Hepatocyte (in vitro differentiated cells): Measurements from ENCODE around the gene LIPC. TPM values are rescaled to one million over a fixed set of nuclear protein-coding genes. Genes with fewer than 3 reads are reported as not detected.

Experiments used
- DNase-seq: peaks from one replicate; pipeline ENCODE4 v3.0.0-alpha.2; 2016; ENCODE audit warnings: low spot score
- H2AFZ ChIP-seq: fragments of 200-600 bp; sonication (generic); 2 replicates; pipeline ENCODE4 v1.6.0; 2016; ENCODE audit warnings: antibody characterized with exemption, mild to moderate bottlenecking
- H3K27ac ChIP-seq: fragments of 200-600 bp; sonication (generic); 2 replicates; pipeline ENCODE4 v1.5.1; 2016; ENCODE audit warnings: mild to moderate bottlenecking
- H3K27me3 ChIP-seq: fragments of 200-600 bp; sonication (generic); 2 replicates; pipeline ENCODE4 v1.6.1; 2016
- H3K36me3 ChIP-seq: fragments of 200-600 bp; sonication (generic); replicated peaks from 2 replicates; pipeline ENCODE4 v1.5.1; 2016; ENCODE audit warnings: low read depth; ENCODE audit not compliant: insufficient read depth
- H3K4me1 ChIP-seq: fragments of 200-600 bp; sonication (generic); 2 replicates; pipeline ENCODE4 v1.5.1; 2016; ENCODE audit warnings: mild to moderate bottlenecking, moderate library complexity; ENCODE audit not compliant: insufficient read depth
- H3K4me2 ChIP-seq: fragments of 200-600 bp; sonication (generic); 2 replicates; pipeline ENCODE4 v1.6.0; 2016
- H3K4me3 ChIP-seq: fragments of 200-600 bp; sonication (generic); 2 replicates; pipeline ENCODE4 v1.5.1; 2016; ENCODE audit warnings: mild to moderate bottlenecking
- H3K79me2 ChIP-seq: fragments of 200-600 bp; sonication (generic); 2 replicates; pipeline ENCODE4 v1.6.0; 2017; ENCODE audit warnings: mild to moderate bottlenecking
- H3K9me2 ChIP-seq: fragments of 200-600 bp; sonication (generic); replicated peaks from 2 replicates; pipeline ENCODE4 v1.6.0; 2017; ENCODE audit warnings: mild to moderate bottlenecking; ENCODE audit not compliant: insufficient read depth
- H3K9me3 ChIP-seq: fragments of 200-600 bp; sonication (generic); 2 replicates; pipeline ENCODE4 v1.5.1; 2016; ENCODE audit warnings: low read depth, mild to moderate bottlenecking
- H4K20me1 ChIP-seq: fragments of 200-600 bp; sonication (generic); 2 replicates; pipeline ENCODE4 v1.6.0; 2016; ENCODE audit warnings: mild to moderate bottlenecking; ENCODE audit not compliant: insufficient read depth, poor library complexity, severe bottlenecking
- EZH2 ChIP-seq: fragments of 200-600 bp; sonication (generic); IDR thresholded peaks from 2 replicates; pipeline ENCODE4 v1.6.1; 2016; ENCODE audit warnings: antibody characterized with exemption, mild to moderate bottlenecking, borderline replicate concordance
- EZH2phosphoT487 ChIP-seq: fragments of 200-600 bp; sonication (generic); IDR thresholded peaks from one replicate; pipeline ENCODE4 v1.6.1; 2018; ENCODE audit warnings: antibody characterized with exemption, mild to moderate bottlenecking, low read depth, moderate library complexity; ENCODE audit not compliant: unreplicated experiment, severe bottlenecking
- WGBS: methylation state at CpG from one replicate; pipeline ENCODE4 v1.1.6; 2016; ENCODE audit warnings: low lambda C conversion rate; ENCODE audit errors: missing lambda C conversion rate; 5-methylcytosine and 5-hydroxymethylcytosine counted together
- polyA plus RNA-seq: library from polyadenylated mRNA; unstranded; fragments of >200 nt; fragmentation: Nextera tagmentation; extraction: Ambion mirVana; gene quantifications from 2 replicates; pipeline ENCODE4 v1.2.1, GENCODE V29; 2016
- total RNA-seq: library from RNA; depleted of rRNA; stranded (reverse); fragments of >200 nt; gene quantifications from 2 replicates; pipeline ENCODE4 v1.2.3, GENCODE V29; 2014
- TF ChIP-seq, protein P1 (sequence below): fragments of 200-600 bp; sonication (generic); IDR thresholded peaks from 2 replicates; pipeline ENCODE4 v1.5.1; 2016; ENCODE audit warnings: antibody characterized with exemption, mild to moderate bottlenecking; ENCODE audit not compliant: poor library complexity

LIPC gene
- total and polyA plus RNA-seq, 2 experiments from 2014 or later: 37.0 to 64.8 TPM

DNA sequence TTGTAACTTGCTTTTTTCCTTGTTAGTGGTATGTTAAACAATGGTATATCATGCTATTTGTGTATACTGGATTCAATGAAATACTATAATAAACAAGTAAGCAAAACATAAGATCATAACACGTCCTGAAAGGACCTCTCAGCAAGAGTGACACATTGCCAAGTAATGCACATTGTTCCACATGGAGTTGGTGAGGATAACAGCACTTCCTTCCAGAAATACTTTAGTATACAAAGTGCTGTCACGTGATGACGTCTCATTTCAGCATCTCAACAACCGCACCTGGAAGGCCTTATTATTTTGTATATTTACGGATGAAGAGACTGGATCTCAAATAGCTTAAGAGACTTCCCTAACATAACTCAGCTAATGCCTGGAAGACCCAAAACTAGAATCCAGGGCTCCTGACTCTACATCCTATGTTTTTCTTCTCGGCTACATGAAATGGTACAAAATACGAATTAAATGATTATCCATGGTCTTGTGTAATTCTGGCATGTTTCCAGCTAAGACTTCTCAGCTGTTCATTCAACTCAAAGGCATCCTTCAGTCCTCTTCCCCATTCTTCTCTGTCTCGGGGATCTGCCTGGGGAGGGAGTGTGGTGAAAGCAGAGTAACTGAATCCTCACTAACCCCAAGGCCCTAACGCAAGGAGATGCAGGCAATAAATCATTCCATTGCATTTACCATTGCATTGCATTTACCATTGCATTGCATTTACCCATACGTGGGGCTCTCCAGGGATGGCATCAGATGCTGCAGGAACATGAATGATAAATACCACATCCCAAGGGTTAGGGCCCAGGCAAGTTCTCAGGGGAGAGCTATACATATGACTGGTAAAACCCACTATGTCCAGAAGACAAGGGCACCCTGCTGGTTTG is 79.2 kb downstream of the LIPC start:
- Histone ChIP-seq H3K79me2 (no peaks in the 10 kb centered on the region), H2AFZ (no peak overlapping the region), H3K4me3 (no peak overlapping the region), H3K27me3 (no peaks in the 10 kb centered on the region), H3K9me2 (no peaks in the 10 kb centered on the region), H3K4me2 (no peak overlapping the region), H3K27ac (no peak overlapping the region), H3K4me1 (no peaks in the 10 kb centered on the region), H3K9me3 (no peaks in the 10 kb centered on the region), H3K36me3 (no peaks in the 10 kb centered on the region), H4K20me1 (no peaks in the 10 kb centered on the region)
- 79% methylated on average over 10 of the region's 10 CpGs for WGBS
- no peak for DNase-seq
- TF ChIP-seq EZH2 (no peak), EZH2phosphoT487 (no peak)
- TF ChIP-seq, protein P1, sequence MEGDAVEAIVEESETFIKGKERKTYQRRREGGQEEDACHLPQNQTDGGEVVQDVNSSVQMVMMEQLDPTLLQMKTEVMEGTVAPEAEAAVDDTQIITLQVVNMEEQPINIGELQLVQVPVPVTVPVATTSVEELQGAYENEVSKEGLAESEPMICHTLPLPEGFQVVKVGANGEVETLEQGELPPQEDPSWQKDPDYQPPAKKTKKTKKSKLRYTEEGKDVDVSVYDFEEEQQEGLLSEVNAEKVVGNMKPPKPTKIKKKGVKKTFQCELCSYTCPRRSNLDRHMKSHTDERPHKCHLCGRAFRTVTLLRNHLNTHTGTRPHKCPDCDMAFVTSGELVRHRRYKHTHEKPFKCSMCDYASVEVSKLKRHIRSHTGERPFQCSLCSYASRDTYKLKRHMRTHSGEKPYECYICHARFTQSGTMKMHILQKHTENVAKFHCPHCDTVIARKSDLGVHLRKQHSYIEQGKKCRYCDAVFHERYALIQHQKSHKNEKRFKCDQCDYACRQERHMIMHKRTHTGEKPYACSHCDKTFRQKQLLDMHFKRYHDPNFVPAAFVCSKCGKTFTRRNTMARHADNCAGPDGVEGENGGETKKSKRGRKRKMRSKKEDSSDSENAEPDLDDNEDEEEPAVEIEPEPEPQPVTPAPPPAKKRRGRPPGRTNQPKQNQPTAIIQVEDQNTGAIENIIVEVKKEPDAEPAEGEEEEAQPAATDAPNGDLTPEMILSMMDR: no peak

- 94% methylated on average over 3 of the region's 3 CpGs for WGBS
- no peaks in the 10 kb centered on the region for H3K36me3 ChIP-seq
- H3K79me2 ChIP-seq: no peaks in the 10 kb centered on the region
- no peaks in the 10 kb centered on the region for H3K27me3 ChIP-seq
- H3K27ac ChIP-seq: no peak overlapping the region
- H3K9me2 ChIP-seq: no peaks in the 10 kb centered on the region
- no peaks in the 10 kb centered on the region for H4K20me1 ChIP-seq
- no peak overlapping the region for H3K4me2 ChIP-seq
- DNase-seq: no peak
- H3K4me3 ChIP-seq: no peak overlapping the region
- H2AFZ ChIP-seq: no peak overlapping the region
- no peaks in the 10 kb centered on the region for H3K4me1 ChIP-seq
- no peaks in the 10 kb centered on the region for H3K9me3 ChIP-seq
- no peak for TF ChIP-seq EZH2phosphoT487
- TF ChIP-seq, protein P1: no peak
Observed at GRCh38 chr15:58511599-58511987, 79.8 kb downstream of the LIPC start.

- no peaks in the 10 kb centered on the region for H3K4me1 ChIP-seq
- H4K20me1 ChIP-seq: no peaks in the 10 kb centered on the region
- no peak overlapping the region for H3K4me3 ChIP-seq
- H3K9me2 ChIP-seq: no peaks in the 10 kb centered on the region
- no peak for DNase-seq
- H3K9me3 ChIP-seq: no peaks in the 10 kb centered on the region
- H3K79me2 ChIP-seq: no peaks in the 10 kb centered on the region
- TF ChIP-seq, protein P1: no peak
- TF ChIP-seq EZH2phosphoT487 (no peak), EZH2 (no peak)
- no peak overlapping the region for H2AFZ ChIP-seq
- no peak overlapping the region for H3K4me2 ChIP-seq
- H3K36me3 ChIP-seq: no peaks in the 10 kb centered on the region
- no peak overlapping the region for H3K27ac ChIP-seq
- no peaks in the 10 kb centered on the region for H3K27me3 ChIP-seq
- WGBS: 86% methylated on average over 10 of the region's 10 CpGs
Observed at GRCh38 chr15:58512522-58512921, 80.7 kb downstream of the LIPC start.
